Esophagus muscularis mucosa (tissue), 4 donors: ENCODE data around the gene UBE2S.

Source experiments
- EP300 ChIP-seq: sonication (generic); formaldehyde crosslinking; IDR thresholded peaks from one replicate; pipeline ENCODE4 v1.6.1; 2017; ENCODE audit warnings: antibody characterized with exemption
- POLR2A ChIP-seq: fragments of 450-650 bp; IDR thresholded peaks from one replicate; pipeline ENCODE4 v1.6.1; 2017; ENCODE audit warnings: antibody characterized with exemption, moderate library complexity, mild to moderate bottlenecking, low read depth
- POLR2AphosphoS5 ChIP-seq, 2 donors: sonication (generic); formaldehyde crosslinking; IDR thresholded peaks; one replicate each; pipeline ENCODE4 v1.6.1; 2017; ENCODE audit warnings: antibody characterized with exemption in 2 of 2
- TF ChIP-seq, protein P1 (sequence below), 3 experiments: fragments of 200-600 bp in 2 of 3; fragments of 450-650 bp in 1 of 3; sonication (generic) in 2 of 3; IDR thresholded peaks; one replicate each; pipeline ENCODE4 v1.5.1; 2017 to 2019; ENCODE audit warnings: antibody characterized with exemption in 3 of 3, mild to moderate bottlenecking in 2 of 3, moderate library complexity in 1 of 3

DNA sequence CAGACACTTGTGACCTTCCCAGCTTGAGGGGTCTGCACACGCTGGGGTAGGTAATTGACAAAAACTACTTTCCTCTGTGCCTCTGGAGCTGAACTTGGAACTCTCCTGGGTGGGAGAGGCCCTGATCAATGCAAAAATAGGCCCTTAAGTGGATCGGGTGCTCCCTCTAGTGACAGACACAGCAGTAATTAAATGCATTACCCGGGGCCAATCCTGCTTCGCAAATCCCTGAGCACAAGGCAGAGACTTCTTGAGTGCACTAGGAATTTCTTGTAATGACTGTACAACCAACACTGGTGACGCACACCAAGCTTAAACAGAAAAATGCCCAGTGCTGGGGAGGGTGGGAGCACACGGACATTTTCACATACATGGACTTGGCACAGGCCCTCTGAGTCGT lies 10.6 kb upstream of the UBE2S start:
- TF ChIP-seq, protein P1, sequence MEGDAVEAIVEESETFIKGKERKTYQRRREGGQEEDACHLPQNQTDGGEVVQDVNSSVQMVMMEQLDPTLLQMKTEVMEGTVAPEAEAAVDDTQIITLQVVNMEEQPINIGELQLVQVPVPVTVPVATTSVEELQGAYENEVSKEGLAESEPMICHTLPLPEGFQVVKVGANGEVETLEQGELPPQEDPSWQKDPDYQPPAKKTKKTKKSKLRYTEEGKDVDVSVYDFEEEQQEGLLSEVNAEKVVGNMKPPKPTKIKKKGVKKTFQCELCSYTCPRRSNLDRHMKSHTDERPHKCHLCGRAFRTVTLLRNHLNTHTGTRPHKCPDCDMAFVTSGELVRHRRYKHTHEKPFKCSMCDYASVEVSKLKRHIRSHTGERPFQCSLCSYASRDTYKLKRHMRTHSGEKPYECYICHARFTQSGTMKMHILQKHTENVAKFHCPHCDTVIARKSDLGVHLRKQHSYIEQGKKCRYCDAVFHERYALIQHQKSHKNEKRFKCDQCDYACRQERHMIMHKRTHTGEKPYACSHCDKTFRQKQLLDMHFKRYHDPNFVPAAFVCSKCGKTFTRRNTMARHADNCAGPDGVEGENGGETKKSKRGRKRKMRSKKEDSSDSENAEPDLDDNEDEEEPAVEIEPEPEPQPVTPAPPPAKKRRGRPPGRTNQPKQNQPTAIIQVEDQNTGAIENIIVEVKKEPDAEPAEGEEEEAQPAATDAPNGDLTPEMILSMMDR (IDR thresholded peaks at IDR 0.05) = peak; percentile 53 to 65 (median 61)
- TF ChIP-seq POLR2AphosphoS5 (IDR thresholded peaks at IDR 0.05) = no peak
- no peak for TF ChIP-seq POLR2A
- no peak for TF ChIP-seq EP300
